Activated CD4-positive, CD25-positive, alpha-beta regulatory T cell treated with anti-CD3 and anti-CD28 coated beads, Interleukin-2, amount 50 U/mL, for 16 hours (primary cell): ENCODE measurements around the gene VHLL.

ENCODE experiments used
- DNase-seq: peaks from one replicate; pipeline ENCODE4 v3.0.0-alpha.2; 2020; ENCODE audit warnings: low read depth, low spot score

Gene VHLL

DNA sequence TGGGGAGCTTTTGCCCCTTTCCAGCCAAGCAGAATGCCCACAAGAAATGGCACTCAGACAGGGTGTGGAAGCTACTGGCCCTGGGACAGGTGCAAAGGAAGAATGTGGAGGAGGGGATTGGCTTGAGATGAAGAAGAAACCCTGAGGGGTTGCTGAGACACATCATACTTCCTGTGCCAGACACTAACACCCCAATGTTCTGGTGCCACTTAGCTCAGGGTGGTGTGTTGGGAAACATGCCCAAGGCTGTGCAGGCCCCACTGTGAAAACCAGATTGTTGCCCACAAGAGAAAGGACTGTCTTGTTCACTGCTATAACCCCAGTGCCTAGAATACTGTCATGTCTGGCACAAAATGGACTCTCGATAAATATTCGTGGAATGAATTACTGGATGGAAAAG, 41.4 kb downstream of the VHLL start:
- DNase-seq: no peak

DNA sequence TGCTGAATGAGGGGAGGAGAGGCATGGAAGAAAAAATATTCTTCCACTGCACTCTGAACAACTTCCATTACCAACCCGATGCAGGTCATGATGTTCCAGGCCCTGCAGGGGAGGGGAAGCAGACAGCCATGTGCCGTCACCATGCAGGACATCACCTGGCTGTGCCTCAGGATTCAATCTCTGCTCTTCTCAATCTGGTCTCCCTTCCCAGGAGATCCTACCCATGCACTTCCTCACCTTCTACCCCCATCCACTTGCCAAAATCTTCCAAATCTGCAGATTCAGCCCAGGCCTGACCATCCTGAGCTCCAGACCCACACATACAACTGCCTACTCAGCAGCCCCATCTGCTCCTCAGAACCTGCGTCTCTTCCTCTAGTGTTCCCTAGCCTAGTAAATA, 45.5 kb downstream of the VHLL start:
- DNase-seq: no peak

DNA sequence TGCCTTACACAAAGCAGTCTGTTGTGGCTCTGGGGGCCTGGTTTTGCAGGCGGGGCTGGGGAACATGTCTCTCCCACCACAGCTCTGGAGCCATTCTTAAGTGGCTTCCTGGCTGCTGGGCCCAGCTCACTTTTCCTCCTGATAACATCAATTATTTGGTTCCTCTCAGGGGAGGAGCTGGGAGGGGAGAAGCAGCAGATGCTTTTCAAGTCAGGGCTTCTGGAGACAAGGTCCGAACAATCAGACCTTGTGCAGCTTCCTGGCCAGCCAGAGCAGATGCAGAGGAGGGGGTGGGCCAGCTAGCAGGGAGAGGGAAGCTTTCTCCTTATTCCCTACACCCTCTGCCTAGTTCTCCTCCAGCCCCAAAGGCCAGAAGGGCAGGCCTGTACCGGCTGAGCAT, 47.6 kb downstream of the VHLL start:
- DNase-seq: no peak

DNA sequence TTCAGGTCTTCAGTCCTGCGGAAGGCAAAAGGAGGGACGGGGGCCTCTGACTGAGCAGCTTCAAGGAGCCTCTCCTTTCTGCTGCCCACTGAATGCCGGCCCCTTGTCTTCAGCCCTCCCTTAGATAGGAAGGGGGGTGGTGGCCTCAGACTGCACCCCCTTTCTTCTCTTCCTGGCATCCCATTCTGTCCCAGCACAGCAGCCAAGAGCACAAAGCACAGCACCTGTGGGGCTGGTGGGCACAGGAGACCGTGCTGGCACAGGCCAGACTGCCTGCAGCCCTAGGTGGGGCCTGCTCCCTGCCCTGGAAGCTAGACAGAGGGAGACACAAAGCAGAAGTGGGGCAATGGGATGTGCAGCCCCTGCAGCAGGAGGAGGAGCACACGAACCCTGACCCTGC, 49.5 kb downstream of the VHLL start:
- no peak for DNase-seq
